Right atrium auricular region (tissue), 2 donors: ENCODE results near the gene COMMD4. TPM values are rescaled to one million over a fixed set of nuclear protein-coding genes. Genes with fewer than 3 reads are reported as not detected.
"Not testable (repeated sequence)": the region's sequence is repeated elsewhere in the genome, so short reads cannot be mapped to it uniquely, and the experiment has no call there.

ENCODE experiments used
- DNase-seq: peaks from one replicate; pipeline ENCODE4 v3.0.0-alpha.2; 2019; ENCODE audit warnings: low spot score
- H3K27ac ChIP-seq, 2 donors: fragments of 200-600 bp; sonication (generic); 1 replicate in 1 of 2; 2 replicates in 1 of 2; pipeline ENCODE4 v1.5.1; 2016 to 2019
- H3K27me3 ChIP-seq, 2 donors: fragments of 200-600 bp; sonication (generic); one replicate each; pipeline versions ENCODE4 v1.5.1 to v1.6.0; 2017 to 2019
- H3K36me3 ChIP-seq: fragments of 200-600 bp; sonication (generic); one replicate; pipeline ENCODE4 v1.5.1; 2016
- H3K4me1 ChIP-seq, 2 donors: fragments of 200-600 bp; sonication (generic); one replicate each; pipeline versions ENCODE4 v1.5.1 to v1.6.0; 2017 to 2019
- H3K4me3 ChIP-seq, 2 donors: fragments of 200-600 bp; sonication (generic); 1 replicate in 1 of 2; 2 replicates in 1 of 2; pipeline ENCODE4 v1.5.1; 2017 to 2019; ENCODE audit warnings: mild to moderate bottlenecking in 1 of 2, moderate library complexity in 1 of 2
- H3K9me3 ChIP-seq, 2 donors: fragments of 200-600 bp; sonication (generic); one replicate each; pipeline ENCODE4 v1.5.1; 2019
- microRNA counts, 2 donors: library from miRNA; unstranded; fragments of <30 nt; microRNA quantifications; one replicate each; lab custom pipeline; 2016 to 2017
- microRNA-seq, 2 donors: library from miRNA; unstranded; fragments of <30 nt; microRNA quantifications; one replicate each; pipeline ENCODE4, GENCODE V29; 2016 to 2017; ENCODE audit warnings: borderline number of aligned reads in 2 of 2, borderline replicate concordance in 1 of 2
- total RNA-seq, 2 donors: library from RNA; depleted of rRNA; stranded (reverse); fragments of >200 nt; gene quantifications; one replicate each; pipeline ENCODE4 v1.1.0, GENCODE V29; 2016
- TF ChIP-seq, protein P1 (sequence below), 2 donors: fragments of 200-600 bp; sonication (generic); IDR thresholded peaks; one replicate each; pipeline ENCODE4 v1.5.1; 2019; ENCODE audit warnings: antibody characterized with exemption in 2 of 2

COMMD4 gene
- total RNA-seq, 2 donors from 2014 or later: 47.2 to 52.4 TPM

DNA sequence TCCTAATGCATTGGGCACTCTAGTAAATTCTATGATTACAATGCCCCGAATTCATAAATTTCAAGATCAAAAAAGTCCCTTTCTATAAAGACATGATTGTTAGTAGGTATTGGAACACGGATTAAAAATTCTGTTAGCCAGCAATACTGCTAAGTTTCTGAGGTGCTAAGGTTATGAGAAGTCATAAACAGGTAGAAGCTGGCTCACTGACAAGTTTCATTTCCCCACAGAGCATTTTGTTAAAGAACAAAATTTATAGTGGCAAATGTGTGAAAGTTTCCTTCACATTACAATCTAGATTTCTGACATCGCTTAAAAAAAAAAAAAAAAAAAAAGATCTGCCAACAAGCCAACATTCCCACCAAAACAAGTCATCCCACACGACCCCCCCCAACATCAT is 44.9 kb downstream of the COMMD4 start:
- H3K4me3 ChIP-seq: no peak overlapping the region
- peaks cover 63% of the 10 kb centered on the region for H3K36me3 ChIP-seq
- H3K9me3 ChIP-seq: no peaks in the 10 kb centered on the region
- no peak overlapping the region for H3K27ac ChIP-seq
- TF ChIP-seq, protein P1, sequence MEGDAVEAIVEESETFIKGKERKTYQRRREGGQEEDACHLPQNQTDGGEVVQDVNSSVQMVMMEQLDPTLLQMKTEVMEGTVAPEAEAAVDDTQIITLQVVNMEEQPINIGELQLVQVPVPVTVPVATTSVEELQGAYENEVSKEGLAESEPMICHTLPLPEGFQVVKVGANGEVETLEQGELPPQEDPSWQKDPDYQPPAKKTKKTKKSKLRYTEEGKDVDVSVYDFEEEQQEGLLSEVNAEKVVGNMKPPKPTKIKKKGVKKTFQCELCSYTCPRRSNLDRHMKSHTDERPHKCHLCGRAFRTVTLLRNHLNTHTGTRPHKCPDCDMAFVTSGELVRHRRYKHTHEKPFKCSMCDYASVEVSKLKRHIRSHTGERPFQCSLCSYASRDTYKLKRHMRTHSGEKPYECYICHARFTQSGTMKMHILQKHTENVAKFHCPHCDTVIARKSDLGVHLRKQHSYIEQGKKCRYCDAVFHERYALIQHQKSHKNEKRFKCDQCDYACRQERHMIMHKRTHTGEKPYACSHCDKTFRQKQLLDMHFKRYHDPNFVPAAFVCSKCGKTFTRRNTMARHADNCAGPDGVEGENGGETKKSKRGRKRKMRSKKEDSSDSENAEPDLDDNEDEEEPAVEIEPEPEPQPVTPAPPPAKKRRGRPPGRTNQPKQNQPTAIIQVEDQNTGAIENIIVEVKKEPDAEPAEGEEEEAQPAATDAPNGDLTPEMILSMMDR (IDR thresholded peaks at IDR 0.05): no peak
- no peak for DNase-seq
- H3K4me1 ChIP-seq: no peaks in the 10 kb centered on the region
- no peaks in the 10 kb centered on the region for H3K27me3 ChIP-seq

DNA sequence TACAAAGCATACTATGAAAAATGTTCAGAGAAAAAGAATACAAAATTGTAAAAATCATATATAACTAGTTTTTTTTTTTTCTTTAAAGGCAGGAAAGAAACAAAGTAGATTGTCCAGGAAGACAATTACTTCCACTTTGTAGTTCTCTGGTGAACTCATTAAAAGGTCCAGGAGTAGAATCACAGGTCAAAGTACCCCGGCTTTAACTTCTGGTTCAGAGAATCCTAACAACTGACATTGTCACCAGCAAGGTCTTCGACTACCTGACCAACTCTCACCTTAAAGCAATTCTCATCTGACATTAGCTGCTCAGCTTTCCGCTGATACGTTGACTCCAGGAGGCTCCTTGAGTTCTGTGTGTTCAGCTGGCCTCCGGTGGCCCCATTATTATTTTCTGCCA is 48.1 kb downstream of the COMMD4 start:
- H3K36me3 ChIP-seq: peaks cover 93% of the 10 kb centered on the region
- H3K9me3 ChIP-seq, H3K4me1 ChIP-seq, H3K27ac ChIP-seq, H3K4me3 ChIP-seq, H3K27me3 ChIP-seq, DNase-seq: not testable (repeated sequence)

MicroRNAs within 50 kb of the gene (microRNA counts, 767-probe panel; counts per million panel counts)
- 0 to 1,813 counts per million in 2 donors for microRNA hsa-miR-631 (lab: Ali Mortazavi, UCI)

Small RNAs within 50 kb of the gene (microRNA-seq; reads per million reads assigned to microRNA genes)
- gene MIR631: 0 reads per million in 2 donors

Other genes starting within 250 kb of the COMMD4 start
- 10 to 100 TPM in 1 of 2 donors, 1 to 10 TPM in 1; 5.9 to 16.4 TPM for gene C15orf39, start 134.2 kb upstream of the COMMD4 start, total RNA-seq
- gene GOLGA6C, start 77.7 kb upstream of the COMMD4 start, total RNA-seq: not detected
- gene GOLGA6D, start 53.2 kb upstream of the COMMD4 start, total RNA-seq: not detected
- gene NEIL1, start 11.0 kb downstream of the COMMD4 start, total RNA-seq: 10 to 100 TPM in 1 of 2 donors, 1 to 10 TPM in 1; 6.0 to 11.7 TPM
- gene MAN2C1, start 32.5 kb downstream of the COMMD4 start, total RNA-seq: 10 to 100 TPM; 63.2 to 81.8 TPM
- 10 to 100 TPM; 16.0 to 25.5 TPM for gene SIN3A, start 115.6 kb downstream of the COMMD4 start, total RNA-seq
- 1 to 10 TPM; 9.6 to 9.9 TPM for gene PTPN9, start 243.3 kb downstream of the COMMD4 start, total RNA-seq